Immature natural killer cell (primary cell): Measurements from ENCODE around the gene STX2. TPM values are rescaled to one million over a fixed set of nuclear protein-coding genes. Genes with fewer than 3 reads are reported as not detected.
"Not testable (repeated sequence)": the region's sequence is repeated elsewhere in the genome, so short reads cannot be mapped to it uniquely, and the experiment has no call there.

ENCODE experiments used
- DNase-seq, 3 donors: peaks; one replicate each; pipeline ENCODE4 v3.0.0; 2022; ENCODE audit warnings: mixed read lengths in 1 of 3
- H3K27ac Mint-ChIP-seq, 6 donors: one replicate each; pipeline ENCODE4 v1.8.0; 2020; ENCODE audit warnings: mixed read lengths in 6 of 6, mild to moderate bottlenecking in 5 of 6, inconsistent platforms in 4 of 6, moderate library complexity in 3 of 6
- H3K27me3 Mint-ChIP-seq, 3 donors: one replicate each; pipeline ENCODE4 v1.8.0; 2020 to 2021; ENCODE audit warnings: low read depth in 3 of 3, mild to moderate bottlenecking in 3 of 3, mixed read lengths in 3 of 3, moderate library complexity in 3 of 3, inconsistent platforms in 1 of 3
- H3K36me3 Mint-ChIP-seq, 3 donors: one replicate each; pipeline ENCODE4 v1.8.0; 2020; ENCODE audit warnings: mixed read lengths in 3 of 3, inconsistent platforms in 2 of 3, mild to moderate bottlenecking in 2 of 3
- H3K4me1 Mint-ChIP-seq, 2 donors: one replicate each; pipeline ENCODE4 v1.8.0; 2020; ENCODE audit warnings: inconsistent platforms in 2 of 2, mild to moderate bottlenecking in 2 of 2, mixed read lengths in 2 of 2, moderate library complexity in 1 of 2
- H3K4me3 Mint-ChIP-seq, 5 donors: one replicate each; pipeline ENCODE4 v1.8.0; 2020; ENCODE audit warnings: mild to moderate bottlenecking in 5 of 5, mixed read lengths in 5 of 5, inconsistent platforms in 3 of 5, moderate library complexity in 3 of 5
- H3K9me3 Mint-ChIP-seq, 6 donors: one replicate each; pipeline ENCODE4 v1.8.0; 2020; ENCODE audit warnings: mild to moderate bottlenecking in 6 of 6, mixed read lengths in 6 of 6, inconsistent platforms in 4 of 6, moderate library complexity in 3 of 6
- polyA plus RNA-seq, 3 donors: library from polyadenylated mRNA; unstranded; fragments of 300-500 nt; fragmentation: Illumina TruSeq; gene quantifications; one replicate each; pipeline ENCODE4 v1.2.3, GENCODE V29; 2021

STX2 gene
- polyA plus RNA-seq, 3 donors from 2014 or later, result 3.3 to 5.8 (median 3.6) TPM

GRCh38 chr12:130859161-130859560 lies 20.1 kb upstream of the STX2 start:
- DNase-seq, result no peak
- Mint-ChIP-seq H3K36me3 (peaks cover 0 to 5% (median 0%) of the 10 kb centered on the region in 3 donors), H3K4me3 (no peak overlapping the region), H3K9me3 (peaks cover 0 to 2% (median 0%) of the 10 kb centered on the region in 6 donors), H3K4me1 (no peaks in the 10 kb centered on the region), H3K27me3 (peaks cover 10 to 24% (median 11%) of the 10 kb centered on the region in 3 donors), H3K27ac (no peak overlapping the region)

GRCh38 chr12:130858084-130858483 lies 19.0 kb upstream of the STX2 start:
- Mint-ChIP-seq H3K4me1 (no peaks in the 10 kb centered on the region), H3K4me3 (no peak overlapping the region), H3K36me3 (peaks cover 0 to 5% (median 0%) of the 10 kb centered on the region in 3 donors), H3K9me3 (peaks cover 0 to 2% (median 0%) of the 10 kb centered on the region in 6 donors), H3K27ac (no peak overlapping the region), H3K27me3 (peaks cover 10 to 24% (median 12%) of the 10 kb centered on the region in 3 donors)
- DNase-seq, result no peak

- Mint-ChIP-seq H3K27ac (no peak overlapping the region), H3K4me1 (no peaks in the 10 kb centered on the region), H3K9me3 (peaks cover 0 to 2% (median 0%) of the 10 kb centered on the region in 6 donors), H3K27me3 (peaks cover 9 to 22% (median 9%) of the 10 kb centered on the region in 3 donors), H3K4me3 (no peak overlapping the region), H3K36me3 (no peaks in the 10 kb centered on the region)
- no peak for DNase-seq
Measured at GRCh38 chr12:130856088-130856487, 17.0 kb upstream of the STX2 start.

GRCh38 chr12:130850418-130851021 lies 11.5 kb upstream of the STX2 start:
- Mint-ChIP-seq H3K27ac (no peak overlapping the region), H3K36me3 (no peaks in the 10 kb centered on the region), H3K9me3 (no peaks in the 10 kb centered on the region), H3K4me1 (no peaks in the 10 kb centered on the region), H3K27me3 (peaks cover 4 to 16% (median 13%) of the 10 kb centered on the region in 3 donors), H3K4me3 (no peak overlapping the region)
- DNase-seq, result no peak

- no peaks in the 10 kb centered on the region for H3K4me1 Mint-ChIP-seq
- H3K36me3 Mint-ChIP-seq, result no peaks in the 10 kb centered on the region
- no peak overlapping the region for H3K27ac Mint-ChIP-seq
- no peak overlapping the region for H3K4me3 Mint-ChIP-seq
- H3K9me3 Mint-ChIP-seq, result no peaks in the 10 kb centered on the region
- no peak for DNase-seq
- peaks cover 4 to 13% (median 13%) of the 10 kb centered on the region in 3 donors for H3K27me3 Mint-ChIP-seq
Measured at GRCh38 chr12:130849561-130850417, 10.7 kb upstream of the STX2 start.

GRCh38 chr12:130848785-130849305 lies 9.8 kb upstream of the STX2 start:
- H3K4me3 Mint-ChIP-seq, H3K36me3 Mint-ChIP-seq, H3K4me1 Mint-ChIP-seq, H3K9me3 Mint-ChIP-seq, H3K27ac Mint-ChIP-seq, DNase-seq: not testable (repeated sequence)
- H3K27me3 Mint-ChIP-seq, result peaks cover 4 to 13% (median 9%) of the 10 kb centered on the region in 3 donors

GRCh38 chr12:130848105-130848504 lies 9.1 kb upstream of the STX2 start:
- DNase-seq, H3K4me3 Mint-ChIP-seq, H3K9me3 Mint-ChIP-seq, H3K4me1 Mint-ChIP-seq, H3K27ac Mint-ChIP-seq, H3K36me3 Mint-ChIP-seq: not testable (repeated sequence)
- peaks cover 4 to 10% (median 9%) of the 10 kb centered on the region in 3 donors for H3K27me3 Mint-ChIP-seq

GRCh38 chr12:130847112-130847511 lies 8.1 kb upstream of the STX2 start:
- H3K4me1 Mint-ChIP-seq, result no peaks in the 10 kb centered on the region
- H3K4me3 Mint-ChIP-seq, result no peak overlapping the region
- H3K36me3 Mint-ChIP-seq, result no peaks in the 10 kb centered on the region
- peaks cover 4 to 10% (median 10%) of the 10 kb centered on the region in 3 donors for H3K27me3 Mint-ChIP-seq
- H3K27ac Mint-ChIP-seq, result no peak overlapping the region
- no peaks in the 10 kb centered on the region for H3K9me3 Mint-ChIP-seq
- no peak for DNase-seq

GRCh38 chr12:130846369-130846768 lies 7.3 kb upstream of the STX2 start:
- H3K4me1 Mint-ChIP-seq, result no peaks in the 10 kb centered on the region
- H3K27ac Mint-ChIP-seq, result no peak overlapping the region
- H3K4me3 Mint-ChIP-seq, result no peak overlapping the region
- no peak for DNase-seq
- no peaks in the 10 kb centered on the region for H3K36me3 Mint-ChIP-seq
- peaks cover 3 to 10% (median 10%) of the 10 kb centered on the region in 3 donors for H3K27me3 Mint-ChIP-seq
- H3K9me3 Mint-ChIP-seq, result no peaks in the 10 kb centered on the region

- H3K27me3 Mint-ChIP-seq, result peaks cover under 1 to 8% (median 2%) of the 10 kb centered on the region in 3 donors
- peaks cover 0 to 3% (median 0%) of the 10 kb centered on the region in 3 donors for H3K36me3 Mint-ChIP-seq
- peak overlapping the region; percentile 85 to 95 (median 89) for H3K4me3 Mint-ChIP-seq
- peak overlapping the region; percentile 52 to 85 (median 73) for H3K27ac Mint-ChIP-seq
- H3K9me3 Mint-ChIP-seq, result no peaks in the 10 kb centered on the region
- peaks cover 14 to 25% of the 10 kb centered on the region in 2 donors for H3K4me1 Mint-ChIP-seq
- no peak for DNase-seq
Measured at GRCh38 chr12:130839770-130840404, 837 bp upstream of the STX2 start.

GRCh38 chr12:130838284-130838950 lies 633 bp downstream of the STX2 start:
- Mint-ChIP-seq H3K27me3 (peaks cover 0 to 8% (median 2%) of the 10 kb centered on the region in 3 donors), H3K9me3 (no peaks in the 10 kb centered on the region), H3K36me3 (peaks cover 0 to 3% (median 0%) of the 10 kb centered on the region in 3 donors), H3K4me3 (peak overlapping the region; percentile 71 to 79 (median 78)), H3K4me1 (peaks cover 14 to 25% of the 10 kb centered on the region in 2 donors), H3K27ac (peak overlapping the region in 2 of 6 donors; percentile 68 to 86)
- peak; percentile 11 to 22 (median 17) for DNase-seq

GRCh38 chr12:130835436-130835835 lies 3.6 kb downstream of the STX2 start:
- Mint-ChIP-seq H3K4me1 (peaks cover 16 to 25% of the 10 kb centered on the region in 2 donors), H3K27ac (no peak overlapping the region)

GRCh38 chr12:130835011-130835410 lies 4.0 kb downstream of the STX2 start:
- Mint-ChIP-seq H3K36me3 (peaks cover 0 to 3% (median 0%) of the 10 kb centered on the region in 3 donors), H3K27me3 (peaks cover 0 to 4% (median 2%) of the 10 kb centered on the region in 3 donors), H3K4me1 (peaks cover 17 to 24% of the 10 kb centered on the region in 2 donors), H3K9me3 (no peaks in the 10 kb centered on the region), H3K27ac (no peak overlapping the region), H3K4me3 (no peak overlapping the region)
- no peak for DNase-seq

More at GRCh38 chr12:130835436-130835835, 3.6 kb downstream of the STX2 start:
- DNase-seq, result no peak
- H3K4me3 Mint-ChIP-seq, result no peak overlapping the region
- peaks cover 0 to 4% (median 2%) of the 10 kb centered on the region in 3 donors for H3K27me3 Mint-ChIP-seq
- peaks cover 0 to 3% (median 0%) of the 10 kb centered on the region in 3 donors for H3K36me3 Mint-ChIP-seq
- no peaks in the 10 kb centered on the region for H3K9me3 Mint-ChIP-seq
